ENCODE measurements around the gene SLC20A1.
"Not testable (repeated sequence)": the region's sequence is repeated elsewhere in the genome, so short reads cannot be mapped to it uniquely, and the experiment has no call there.

Gene SLC20A1

DNA sequence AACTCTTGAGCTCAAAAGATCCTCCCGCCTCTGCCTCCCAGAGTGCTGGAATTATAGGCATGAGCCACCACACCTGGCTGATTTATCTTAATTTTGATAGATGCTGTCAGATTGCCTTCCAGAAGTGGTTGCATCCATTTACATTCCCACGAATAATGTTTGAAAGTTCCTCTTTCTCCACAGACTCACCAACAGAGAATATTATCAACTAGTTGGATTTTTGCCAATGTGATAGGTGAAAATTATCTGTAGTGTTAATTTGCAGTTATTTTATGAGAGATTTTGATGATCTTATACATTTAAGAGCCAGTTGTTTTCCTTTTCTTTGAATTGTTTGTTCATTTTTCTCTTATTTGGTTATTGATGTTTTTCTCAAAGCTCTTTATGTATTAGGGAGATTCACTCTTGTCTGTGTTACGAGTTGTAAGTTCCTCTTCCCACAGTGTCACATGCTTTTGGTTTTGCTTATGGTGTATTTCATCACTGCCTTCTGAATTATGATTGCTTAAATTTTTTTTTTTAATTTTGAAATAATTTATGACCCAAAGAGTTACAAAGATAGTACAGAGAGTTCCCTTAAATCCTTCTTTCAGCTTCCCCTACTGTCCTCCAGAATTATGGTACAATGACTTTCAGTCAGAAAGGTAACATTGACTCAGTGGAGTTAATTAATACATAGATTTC lies 54.4 kb downstream of the SLC20A1 start:
- H3K4me3 ChIP-seq (ENCODE audit: low read depth, low read length): no peak overlapping the region
- no peak overlapping the region for H3K27ac ChIP-seq
- no peaks in the 10 kb centered on the region for H3K27me3 ChIP-seq (replicated peaks)
- in situ Hi-C loops (cut with HindIII; ENCODE audit: low pct_ligation_motif_present, low sequenced_read_pairs): no loop called here
- H3K36me3 ChIP-seq (replicated peaks): no peaks in the 10 kb centered on the region
- TF ChIP-seq, protein P1, sequence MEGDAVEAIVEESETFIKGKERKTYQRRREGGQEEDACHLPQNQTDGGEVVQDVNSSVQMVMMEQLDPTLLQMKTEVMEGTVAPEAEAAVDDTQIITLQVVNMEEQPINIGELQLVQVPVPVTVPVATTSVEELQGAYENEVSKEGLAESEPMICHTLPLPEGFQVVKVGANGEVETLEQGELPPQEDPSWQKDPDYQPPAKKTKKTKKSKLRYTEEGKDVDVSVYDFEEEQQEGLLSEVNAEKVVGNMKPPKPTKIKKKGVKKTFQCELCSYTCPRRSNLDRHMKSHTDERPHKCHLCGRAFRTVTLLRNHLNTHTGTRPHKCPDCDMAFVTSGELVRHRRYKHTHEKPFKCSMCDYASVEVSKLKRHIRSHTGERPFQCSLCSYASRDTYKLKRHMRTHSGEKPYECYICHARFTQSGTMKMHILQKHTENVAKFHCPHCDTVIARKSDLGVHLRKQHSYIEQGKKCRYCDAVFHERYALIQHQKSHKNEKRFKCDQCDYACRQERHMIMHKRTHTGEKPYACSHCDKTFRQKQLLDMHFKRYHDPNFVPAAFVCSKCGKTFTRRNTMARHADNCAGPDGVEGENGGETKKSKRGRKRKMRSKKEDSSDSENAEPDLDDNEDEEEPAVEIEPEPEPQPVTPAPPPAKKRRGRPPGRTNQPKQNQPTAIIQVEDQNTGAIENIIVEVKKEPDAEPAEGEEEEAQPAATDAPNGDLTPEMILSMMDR (IDR thresholded peaks at IDR 0.05; ENCODE audit: low read depth, low read length, missing control alignments): no peak
- DNase-seq: no peak

DNA sequence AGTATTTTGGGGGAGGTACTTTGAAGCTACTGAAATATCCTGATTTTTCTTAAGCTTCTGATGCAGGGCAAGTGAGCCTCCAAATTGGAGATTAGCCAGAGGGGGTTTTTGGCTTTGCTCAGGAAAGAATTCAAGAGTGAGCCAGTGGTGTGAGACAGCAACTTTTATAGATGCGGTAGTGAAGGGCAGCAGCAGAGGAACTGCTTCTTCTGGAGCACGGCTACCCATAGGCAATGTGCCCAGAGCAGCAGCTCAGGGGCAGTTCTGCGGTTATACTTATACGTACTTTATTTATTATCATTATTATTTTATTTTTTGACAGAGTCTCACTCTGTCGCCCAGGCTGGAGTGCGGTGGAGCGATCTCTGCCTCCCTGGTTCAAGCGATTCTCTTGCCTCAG lies 55.3 kb downstream of the SLC20A1 start:
- Histone ChIP-seq H3K27ac (no peak overlapping the region), H3K4me3 (ENCODE audit: low read depth, low read length) (no peak overlapping the region), H3K27me3 (replicated peaks) (no peaks in the 10 kb centered on the region), H3K36me3 (replicated peaks) (no peaks in the 10 kb centered on the region)
- in situ Hi-C loops (cut with HindIII; ENCODE audit: low pct_ligation_motif_present, low sequenced_read_pairs): no loop called here
- TF ChIP-seq, protein P1 (IDR thresholded peaks at IDR 0.05; ENCODE audit: low read depth, low read length, missing control alignments): no peak
- DNase-seq: no peak

DNA sequence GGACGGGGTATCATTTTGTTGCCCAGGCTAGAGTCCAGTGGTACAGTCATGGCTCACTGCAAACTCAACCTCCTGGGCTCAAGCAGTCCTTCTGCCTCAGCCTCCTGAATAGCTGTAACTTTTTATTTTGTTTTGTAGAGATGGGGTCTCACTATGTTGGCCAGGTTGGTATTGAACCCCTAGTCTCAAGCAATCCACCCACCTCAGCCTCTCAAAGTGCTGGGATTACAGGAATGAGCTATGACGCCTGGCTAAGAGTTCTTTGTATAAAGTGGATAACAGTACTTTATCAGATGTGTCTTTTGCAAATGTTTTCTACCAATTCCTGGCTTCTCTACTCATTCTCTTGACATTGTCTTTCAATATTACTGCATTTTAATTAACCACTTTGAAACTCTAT lies 57.9 kb downstream of the SLC20A1 start:
- no peaks in the 10 kb centered on the region for H3K36me3 ChIP-seq (replicated peaks)
- no peak for DNase-seq
- no peak overlapping the region for H3K27ac ChIP-seq
- H3K4me3 ChIP-seq (ENCODE audit: low read depth, low read length): no peak overlapping the region
- no peaks in the 10 kb centered on the region for H3K27me3 ChIP-seq (replicated peaks)
- in situ Hi-C loops (cut with HindIII; ENCODE audit: low pct_ligation_motif_present, low sequenced_read_pairs): no loop called here
- TF ChIP-seq, protein P1 (IDR thresholded peaks at IDR 0.05; ENCODE audit: low read depth, low read length, missing control alignments): no peak

DNA sequence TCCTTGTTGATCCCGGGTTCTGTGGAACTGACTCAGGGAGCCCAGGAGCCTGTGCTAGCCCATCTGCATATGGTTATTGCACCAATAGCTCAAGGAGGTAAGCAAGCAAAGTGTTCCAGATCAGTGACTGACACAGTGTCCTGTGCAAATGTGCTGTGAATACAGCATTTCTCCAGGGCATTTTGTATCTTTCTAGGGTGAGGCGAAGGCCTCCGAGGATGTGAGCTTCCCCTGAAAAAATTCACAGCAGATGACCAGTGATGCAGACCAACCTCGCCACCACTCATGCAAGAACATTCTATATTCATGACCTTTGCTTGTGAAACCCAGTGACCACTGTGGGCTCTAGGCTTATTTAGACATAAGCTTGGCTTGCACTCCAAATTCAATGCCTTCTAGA lies 59.8 kb downstream of the SLC20A1 start:
- no peaks in the 10 kb centered on the region for H3K27me3 ChIP-seq (replicated peaks)
- DNase-seq: peak; percentile 31
- TF ChIP-seq, protein P1 (IDR thresholded peaks at IDR 0.05; ENCODE audit: low read depth, low read length, missing control alignments): no peak
- in situ Hi-C loops (cut with HindIII; ENCODE audit: low pct_ligation_motif_present, low sequenced_read_pairs): no loop called here
- no peak overlapping the region for H3K4me3 ChIP-seq (ENCODE audit: low read depth, low read length)
- no peaks in the 10 kb centered on the region for H3K36me3 ChIP-seq (replicated peaks)
- H3K27ac ChIP-seq: no peak overlapping the region

DNA sequence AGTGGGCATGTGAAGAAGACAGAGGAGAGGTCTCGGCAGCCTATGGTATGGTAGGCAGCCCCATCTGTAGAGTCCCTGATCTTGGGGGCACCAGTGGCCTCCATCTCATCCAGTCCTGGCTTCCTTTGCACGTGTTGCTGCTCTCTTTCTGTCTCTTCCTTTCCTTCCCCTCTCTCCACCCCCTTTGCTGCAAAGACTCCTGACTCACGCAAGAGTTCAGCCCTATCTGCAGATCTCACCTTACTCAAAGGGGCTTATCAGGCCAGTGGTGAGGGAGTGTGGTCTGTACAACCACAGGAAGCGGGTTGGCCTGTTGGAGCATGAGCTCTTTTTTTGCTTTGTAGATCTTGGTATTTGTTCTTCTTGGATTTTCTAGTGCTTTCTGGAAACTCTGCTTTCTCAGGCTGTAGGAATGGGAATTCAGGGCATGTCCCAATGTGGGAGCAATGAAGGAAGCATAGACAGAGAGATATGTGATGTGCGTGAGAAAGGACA lies 60.5 kb downstream of the SLC20A1 start:
- DNase-seq: peak; percentile 93
- TF ChIP-seq, protein P1 (IDR thresholded peaks at IDR 0.05; ENCODE audit: low read depth, low read length, missing control alignments): no peak
- Histone ChIP-seq H3K27ac (peak overlapping the region; percentile 8), H3K4me3 (ENCODE audit: low read depth, low read length) (no peak overlapping the region), H3K36me3 (replicated peaks) (no peaks in the 10 kb centered on the region), H3K27me3 (replicated peaks) (no peaks in the 10 kb centered on the region)
- in situ Hi-C loops (cut with HindIII; ENCODE audit: low pct_ligation_motif_present, low sequenced_read_pairs): no loop called here

DNA sequence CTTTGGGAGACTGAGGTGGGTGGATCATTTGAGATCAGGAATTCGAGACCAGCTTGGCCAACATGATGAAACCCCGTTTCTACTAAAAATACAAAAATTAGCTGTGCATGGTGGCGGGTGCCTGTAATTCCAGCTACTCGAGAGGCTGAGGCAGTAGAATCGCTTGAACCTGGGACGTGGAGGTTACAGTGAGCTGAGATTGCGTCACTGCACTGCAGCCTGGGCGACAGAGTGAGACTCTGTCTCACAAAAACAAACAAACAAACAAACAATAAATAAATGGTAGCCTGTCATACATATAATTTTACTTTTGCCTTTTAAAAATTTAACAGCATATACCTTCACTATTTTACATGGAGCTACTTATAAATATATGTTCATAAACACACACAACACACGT lies 61.2 kb downstream of the SLC20A1 start:
- H3K36me3 ChIP-seq (replicated peaks); H3K27me3 ChIP-seq (replicated peaks); H3K4me3 ChIP-seq (ENCODE audit: low read depth, low read length); H3K27ac ChIP-seq; in situ Hi-C loops (cut with HindIII; ENCODE audit: low pct_ligation_motif_present, low sequenced_read_pairs); DNase-seq: not testable (repeated sequence)
